ENCODE data around the gene ATXN7L1.

- no peak for TF ChIP-seq CEBPB (IDR thresholded peaks at IDR 0.05)
- no peak for TF ChIP-seq MAX (IDR thresholded peaks at IDR 0.05)
- no peak for TF ChIP-seq REST (IDR thresholded peaks at IDR 0.05; ENCODE audit: low read depth)
- no peak for TF ChIP-seq TEAD4 (IDR thresholded peaks at IDR 0.05)
- no peak for TF ChIP-seq TAF1 (IDR thresholded peaks at IDR 0.05; ENCODE audit: low read depth)
- TF ChIP-seq RAD21 (IDR thresholded peaks at IDR 0.05; ENCODE audit: low read depth), result no peak
- no peak for TF ChIP-seq NFIC (IDR thresholded peaks at IDR 0.05)
- TF ChIP-seq YY1 (IDR thresholded peaks at IDR 0.05; ENCODE audit: low read depth), result no peak
- no peak for TF ChIP-seq EP300 (IDR thresholded peaks at IDR 0.05; ENCODE audit: borderline replicate concordance)
Observed at GRCh38 chr7:105810556-105810955, 65.8 kb downstream of the ATXN7L1 start.

Measured in Ishikawa (cell line).